G401.6 (cell line): ENCODE measurements around the gene CDS2.

Source experiments
- FAIRE-seq: peaks from 2 replicates; lab custom pipeline; 2012; peaks lifted over from hg19 to GRCh38; lab: Jason Lieb, UNC

The CDS2 gene

GRCh38 chr20:5119435-5120184, 7.2 kb upstream of the CDS2 start, which contains the start of gene PCNA:
PCNA (minus strand) TSS chr20:5119958; CDS start chr20:5119798, 160 bp downstream.
- FAIRE-seq, result peak; percentile 97

GRCh38 chr20:5120185-5120476, 6.7 kb upstream of the CDS2 start:
- FAIRE-seq, result no peak

GRCh38 chr20:5122873-5123260, 3.9 kb upstream of the CDS2 start:
- FAIRE-seq, result no peak

- FAIRE-seq, result no peak
Measured at GRCh38 chr20:5127204-5127858, 523 bp downstream of the CDS2 start.

- no peak for FAIRE-seq
Measured at GRCh38 chr20:5127859-5128424, 1.1 kb downstream of the CDS2 start.

- no peak for FAIRE-seq
Measured at GRCh38 chr20:5128886-5129285, 2.1 kb downstream of the CDS2 start.

GRCh38 chr20:5131502-5131901, 4.7 kb downstream of the CDS2 start:
- FAIRE-seq, result no peak

- FAIRE-seq, result no peak
Measured at GRCh38 chr20:5133998-5134397, 7.2 kb downstream of the CDS2 start.

- FAIRE-seq, result no peak
Measured at GRCh38 chr20:5135363-5136012, 8.7 kb downstream of the CDS2 start.

- no peak for FAIRE-seq
Measured at GRCh38 chr20:5136096-5136495, 9.3 kb downstream of the CDS2 start.

GRCh38 chr20:5140195-5140594, 13.4 kb downstream of the CDS2 start:
- FAIRE-seq, result no peak

GRCh38 chr20:5141615-5142014, 14.8 kb downstream of the CDS2 start:
- no peak for FAIRE-seq

- no peak for FAIRE-seq
Measured at GRCh38 chr20:5143851-5144250, 17.0 kb downstream of the CDS2 start.

- FAIRE-seq, result no peak
Measured at GRCh38 chr20:5145365-5146098, 18.7 kb downstream of the CDS2 start.

- FAIRE-seq, result no peak
Measured at GRCh38 chr20:5146099-5146668, 19.4 kb downstream of the CDS2 start.

- FAIRE-seq, result no peak
Measured at GRCh38 chr20:5146871-5147592, 20.2 kb downstream of the CDS2 start.

- FAIRE-seq, result no peak
Measured at GRCh38 chr20:5148581-5148980, 21.8 kb downstream of the CDS2 start.

- no peak for FAIRE-seq
Measured at GRCh38 chr20:5149892-5150225, 23.1 kb downstream of the CDS2 start.

- FAIRE-seq, result no peak
Measured at GRCh38 chr20:5150226-5151076, 23.6 kb downstream of the CDS2 start.

GRCh38 chr20:5153152-5153467, 26.3 kb downstream of the CDS2 start:
- FAIRE-seq, result no peak
